GM12878 (cell line): Measurements from ENCODE around the gene DAB2IP. TPM values are rescaled to one million over a fixed set of nuclear protein-coding genes. Genes with fewer than 3 reads are reported as not detected.

Source experiments
- ATAC-seq: fragments of 200-7000 bp; cut with Tn5 transposase; 3 replicates; pipeline ENCODE4 v1.9.1; 2020; ENCODE audit warnings: mild to moderate bottlenecking, moderate library complexity
- BruUV-seq: library from RNA; stranded (reverse); fragments of 400-500 nt; replicated peaks from 2 replicates; lab custom pipeline; 2021; lab: Mats Ljungman, UMichigan
- CTCF ChIA-PET: fragments of 300-600 bp; sonication (Branson Sonifier 250); formaldehyde crosslinking; extraction: SDS; loops from one replicate; lab custom pipeline; 2021; ENCODE audit warnings: inconsistent platforms; lab: Yijun Ruan, JAX
- POLR2A ChIA-PET: fragments of 350-600 bp; formaldehyde crosslinking; extraction: SDS; loops from one replicate; lab custom pipeline; 2021; ENCODE audit warnings: inconsistent platforms; lab: Charles Lee
- RAD21 ChIA-PET: fragments of 300-600 bp; sonication (Branson Sonifier 250); formaldehyde crosslinking; loops from one replicate; lab custom pipeline; 2023; ENCODE audit warnings: antibody characterized with exemption; ENCODE audit not compliant: unreplicated experiment; lab: Charles Lee
- SMC1A ChIA-PET: fragments of 300-600 bp; sonication (Branson Sonifier 250); formaldehyde crosslinking; loops from one replicate; lab custom pipeline; 2023; ENCODE audit not compliant: unreplicated experiment, uncharacterized antibody; lab: Charles Lee
- DNase-seq: peaks from one replicate; pipeline ENCODE4 v3.0.0-alpha.2; 2011; ENCODE audit warnings: low read depth, low spot score
- FAIRE-seq: peaks from 3 replicates; lab custom pipeline; 2011; peaks lifted over from hg19 to GRCh38; lab: Jason Lieb, UNC
- H2AFZ ChIP-seq: 2 replicates; pipeline ENCODE4 v1.6.0; 2011; ENCODE audit warnings: low read depth, low read length, control low read depth; ENCODE audit not compliant: control insufficient read depth
- H3K27ac ChIP-seq: 2 replicates; pipeline ENCODE4 v1.5.1; 2011; ENCODE audit warnings: control low read depth; ENCODE audit not compliant: control insufficient read depth, insufficient read depth
- H3K27me3 ChIP-seq, 2 experiments: replicated peaks in 1 of 2; 2 replicates each; pipeline versions ENCODE4 v1.6.0 to v1.6.1; 2011; ENCODE audit warnings: low read length in 1 of 2; ENCODE audit not compliant: control insufficient read depth in 2 of 2, insufficient read depth in 2 of 2
- H3K36me3 ChIP-seq, 2 experiments: 2 replicates each; pipeline ENCODE4 v1.5.1; 2011; ENCODE audit warnings: low read length in 1 of 2; ENCODE audit not compliant: control insufficient read depth in 2 of 2, insufficient read depth in 2 of 2
- H3K4me1 ChIP-seq: 2 replicates; pipeline ENCODE4 v1.6.1; 2011; ENCODE audit warnings: mild to moderate bottlenecking, low read length, moderate library complexity, mixed read lengths; ENCODE audit not compliant: control insufficient read depth, insufficient read depth
- H3K4me2 ChIP-seq: 2 replicates; pipeline ENCODE4 v1.6.0; 2011; ENCODE audit warnings: control low read depth; ENCODE audit not compliant: control insufficient read depth, insufficient read depth
- H3K4me3 ChIP-seq: fragments of 200-600 bp; sonication (generic); 2 replicates; pipeline ENCODE4 v1.5.1; 2016
- H3K79me2 ChIP-seq: 2 replicates; pipeline ENCODE4 v1.6.0; 2011; ENCODE audit warnings: low read length; ENCODE audit not compliant: control insufficient read depth, insufficient read depth
- H3K9ac ChIP-seq: 2 replicates; pipeline ENCODE4 v1.8.0; 2011; ENCODE audit warnings: low read length, control low read depth, mixed read lengths; ENCODE audit not compliant: control insufficient read depth, insufficient read depth
- H3K9me3 ChIP-seq: replicated peaks from 3 replicates; pipeline ENCODE4 v1.5.1; 2011; ENCODE audit warnings: mild to moderate bottlenecking, low read length; ENCODE audit not compliant: control insufficient read depth, insufficient read depth
- H4K20me1 ChIP-seq: 2 replicates; pipeline ENCODE4 v1.6.0; 2011; ENCODE audit not compliant: control insufficient read depth, insufficient read depth
- EZH2 ChIP-seq: IDR thresholded peaks from 2 replicates; pipeline ENCODE4 v1.6.1; 2012; ENCODE audit warnings: low read depth, mild to moderate bottlenecking, control low read depth, inconsistent platforms, low read length, borderline replicate concordance; ENCODE audit not compliant: control insufficient read depth
- IKZF2 ChIP-seq, 2 experiments: fragments of 450-650 bp; IDR thresholded peaks; 2 replicates each; pipeline ENCODE4 v1.6.1; 2017; ENCODE audit warnings: mild to moderate bottlenecking in 2 of 2, moderate library complexity in 2 of 2
- JUNB ChIP-seq: IDR thresholded peaks from 2 replicates; pipeline ENCODE4 v1.6.1; 2016; ENCODE audit warnings: antibody characterized with exemption, mild to moderate bottlenecking
- NR2C1 ChIP-seq: fragments of 450-650 bp; IDR thresholded peaks from 2 replicates; pipeline ENCODE4 v1.6.1; 2017; ENCODE audit warnings: antibody characterized with exemption, mild to moderate bottlenecking, moderate library complexity
- NRF1 ChIP-seq: conservative IDR thresholded peaks from 2 replicates; pipeline ENCODE4 v1.6.1; 2011; ENCODE audit warnings: mild to moderate bottlenecking, low read depth, low read length, improper control_type of control experiment
- STAT1 ChIP-seq: fragments of 450-650 bp; conservative IDR thresholded peaks from 2 replicates; pipeline ENCODE4 v1.6.1; 2014; ENCODE audit warnings: antibody characterized with exemption, mild to moderate bottlenecking
- TBL1XR1 ChIP-seq: IDR thresholded peaks from 2 replicates; pipeline ENCODE4 v1.6.1; 2012; ENCODE audit warnings: low read depth, low read length, improper control_type of control experiment
- ZNF274 ChIP-seq: IDR thresholded peaks from one replicate; pipeline ENCODE4 v1.8.0; 2011; ENCODE audit not compliant: insufficient read length, insufficient read depth
- WGBS: methylation state at CpG from one replicate; pipeline ENCODE4 v1.1.6; 2016; ENCODE audit warnings: low lambda C conversion rate; ENCODE audit not compliant: insufficient replicate concordance, insufficient coverage; ENCODE audit errors: missing lambda C conversion rate; 5-methylcytosine and 5-hydroxymethylcytosine counted together
- in situ Hi-C: fragments of 300-500 bp; cut with MboI; formaldehyde crosslinking; loops from 9 replicates; pipeline ENCODE4 v1.14.3; 2018; ENCODE audit warnings: mixed read lengths
- intact Hi-C: fragments of 100-400 bp; cut with micrococcal nuclease; formaldehyde crosslinking; loops from one replicate; pipeline ENCODE4 v1.14.2; 2022; ENCODE audit not compliant: unreplicated experiment
- polyA plus RNA-seq, 11 experiments: library from polyadenylated mRNA; depleted of rRNA in 4 of 11; unstranded in 6 of 11; stranded (reverse) in 5 of 11; fragments of >200 nt; fragmentation: Nextera tagmentation in 4 of 11; fragmentation: Illumina TruSeq in 1 of 11; extraction: Ambion mirVana in 4 of 11; extraction: Trizol in 1 of 11; gene quantifications; 1 replicate in 1 of 11; 2 replicates in 10 of 11; pipeline versions ENCODE4 v1.2.1 to v1.2.3, GENCODE V29; 2011 to 2016; ENCODE audit warnings: inconsistent platforms in 2 of 11, missing spikeins in 2 of 11, low read depth in 1 of 11
- total RNA-seq, 4 experiments: library from RNA; depleted of rRNA in 3 of 4; stranded (reverse); fragments of >200 nt in 3 of 4; fragmentation: Illumina TruSeq in 1 of 4; extraction: Trizol in 1 of 4; gene quantifications; 2 replicates each; pipeline versions ENCODE4 v1.2.1 to v1.2.3, GENCODE V29; 2013 to 2021
- TF ChIP-seq, protein P1 (sequence below): IDR thresholded peaks from 2 replicates; pipeline ENCODE4 v1.6.1; 2012; ENCODE audit warnings: mild to moderate bottlenecking, low read depth, low read length
- TF ChIP-seq, protein P2 (sequence below): fragments of 450-650 bp; IDR thresholded peaks from 2 replicates; pipeline ENCODE4 v1.6.1; 2017; ENCODE audit warnings: mild to moderate bottlenecking, moderate library complexity

The DAB2IP gene
- total and polyA plus RNA-seq, 10 of the 15 experiments (the other 5 are each of a cell fraction or from before 2014, with no cell fraction given), result 0.03 to 0.38 (median 0.14) TPM; not detected in 6

DNA sequence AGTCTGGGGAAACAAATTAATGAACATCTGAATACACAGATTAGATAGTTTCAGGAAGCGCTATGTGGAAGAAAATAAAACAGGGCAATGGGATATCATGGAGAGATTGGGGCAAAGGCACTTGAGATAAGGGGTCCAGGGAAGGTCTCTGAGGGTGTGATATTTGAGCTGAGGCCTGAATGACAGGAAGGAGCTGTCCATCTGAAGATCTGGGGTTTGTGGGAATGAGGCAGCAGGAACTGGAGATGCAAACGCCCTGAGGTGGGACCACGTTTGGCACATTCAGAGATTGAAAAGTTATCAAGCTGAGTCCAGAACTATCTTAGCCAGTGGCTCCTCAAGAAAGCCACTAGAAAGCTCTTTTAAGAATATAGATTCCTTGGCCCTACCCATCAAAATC is 8.7 kb upstream of the DAB2IP start:
- BruUV-seq, result no TSS peak
- WGBS, result 38% methylated on average over 3 of the region's 3 CpGs

More for the DNA sequence above, 8.7 kb upstream of the DAB2IP start:
- no peaks in the 10 kb centered on the region for H3K79me2 ChIP-seq
- no peak overlapping the region for H2AFZ ChIP-seq
- FAIRE-seq (no peak), DNase-seq (no peak), ATAC-seq (no peak)
- no peaks in the 10 kb centered on the region for H3K36me3 ChIP-seq
- in situ Hi-C loops, result no loop called here
- ChIA-PET SMC1A (no interaction called here), CTCF (interaction anchor here (1.2 kb wide), 1 partner anchor 41 kb away, joined by 3 read pairs; no protein-coding TSS in a partner anchor), POLR2A (no interaction called here), RAD21 (no interaction called here)
- intact Hi-C loops, result no loop called here
- H3K9me3 ChIP-seq, result no peaks in the 10 kb centered on the region
- no peaks in the 10 kb centered on the region for H3K4me1 ChIP-seq
- H3K9ac ChIP-seq, result no peak overlapping the region
- no peak overlapping the region for H3K4me2 ChIP-seq
- H3K4me3 ChIP-seq, result no peak overlapping the region
- no peaks in the 10 kb centered on the region for H4K20me1 ChIP-seq
- TF ChIP-seq NR2C1 (no peak), JUNB (no peak), TBL1XR1 (no peak), STAT1 (no peak), ZNF274 (no peak), IKZF2 (IDR thresholded peaks at IDR 0.05) (no peak), EZH2 (no peak), NRF1 (no peak)
- TF ChIP-seq, protein P1, sequence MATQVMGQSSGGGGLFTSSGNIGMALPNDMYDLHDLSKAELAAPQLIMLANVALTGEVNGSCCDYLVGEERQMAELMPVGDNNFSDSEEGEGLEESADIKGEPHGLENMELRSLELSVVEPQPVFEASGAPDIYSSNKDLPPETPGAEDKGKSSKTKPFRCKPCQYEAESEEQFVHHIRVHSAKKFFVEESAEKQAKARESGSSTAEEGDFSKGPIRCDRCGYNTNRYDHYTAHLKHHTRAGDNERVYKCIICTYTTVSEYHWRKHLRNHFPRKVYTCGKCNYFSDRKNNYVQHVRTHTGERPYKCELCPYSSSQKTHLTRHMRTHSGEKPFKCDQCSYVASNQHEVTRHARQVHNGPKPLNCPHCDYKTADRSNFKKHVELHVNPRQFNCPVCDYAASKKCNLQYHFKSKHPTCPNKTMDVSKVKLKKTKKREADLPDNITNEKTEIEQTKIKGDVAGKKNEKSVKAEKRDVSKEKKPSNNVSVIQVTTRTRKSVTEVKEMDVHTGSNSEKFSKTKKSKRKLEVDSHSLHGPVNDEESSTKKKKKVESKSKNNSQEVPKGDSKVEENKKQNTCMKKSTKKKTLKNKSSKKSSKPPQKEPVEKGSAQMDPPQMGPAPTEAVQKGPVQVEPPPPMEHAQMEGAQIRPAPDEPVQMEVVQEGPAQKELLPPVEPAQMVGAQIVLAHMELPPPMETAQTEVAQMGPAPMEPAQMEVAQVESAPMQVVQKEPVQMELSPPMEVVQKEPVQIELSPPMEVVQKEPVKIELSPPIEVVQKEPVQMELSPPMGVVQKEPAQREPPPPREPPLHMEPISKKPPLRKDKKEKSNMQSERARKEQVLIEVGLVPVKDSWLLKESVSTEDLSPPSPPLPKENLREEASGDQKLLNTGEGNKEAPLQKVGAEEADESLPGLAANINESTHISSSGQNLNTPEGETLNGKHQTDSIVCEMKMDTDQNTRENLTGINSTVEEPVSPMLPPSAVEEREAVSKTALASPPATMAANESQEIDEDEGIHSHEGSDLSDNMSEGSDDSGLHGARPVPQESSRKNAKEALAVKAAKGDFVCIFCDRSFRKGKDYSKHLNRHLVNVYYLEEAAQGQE, result no peak
- TF ChIP-seq, protein P2, sequence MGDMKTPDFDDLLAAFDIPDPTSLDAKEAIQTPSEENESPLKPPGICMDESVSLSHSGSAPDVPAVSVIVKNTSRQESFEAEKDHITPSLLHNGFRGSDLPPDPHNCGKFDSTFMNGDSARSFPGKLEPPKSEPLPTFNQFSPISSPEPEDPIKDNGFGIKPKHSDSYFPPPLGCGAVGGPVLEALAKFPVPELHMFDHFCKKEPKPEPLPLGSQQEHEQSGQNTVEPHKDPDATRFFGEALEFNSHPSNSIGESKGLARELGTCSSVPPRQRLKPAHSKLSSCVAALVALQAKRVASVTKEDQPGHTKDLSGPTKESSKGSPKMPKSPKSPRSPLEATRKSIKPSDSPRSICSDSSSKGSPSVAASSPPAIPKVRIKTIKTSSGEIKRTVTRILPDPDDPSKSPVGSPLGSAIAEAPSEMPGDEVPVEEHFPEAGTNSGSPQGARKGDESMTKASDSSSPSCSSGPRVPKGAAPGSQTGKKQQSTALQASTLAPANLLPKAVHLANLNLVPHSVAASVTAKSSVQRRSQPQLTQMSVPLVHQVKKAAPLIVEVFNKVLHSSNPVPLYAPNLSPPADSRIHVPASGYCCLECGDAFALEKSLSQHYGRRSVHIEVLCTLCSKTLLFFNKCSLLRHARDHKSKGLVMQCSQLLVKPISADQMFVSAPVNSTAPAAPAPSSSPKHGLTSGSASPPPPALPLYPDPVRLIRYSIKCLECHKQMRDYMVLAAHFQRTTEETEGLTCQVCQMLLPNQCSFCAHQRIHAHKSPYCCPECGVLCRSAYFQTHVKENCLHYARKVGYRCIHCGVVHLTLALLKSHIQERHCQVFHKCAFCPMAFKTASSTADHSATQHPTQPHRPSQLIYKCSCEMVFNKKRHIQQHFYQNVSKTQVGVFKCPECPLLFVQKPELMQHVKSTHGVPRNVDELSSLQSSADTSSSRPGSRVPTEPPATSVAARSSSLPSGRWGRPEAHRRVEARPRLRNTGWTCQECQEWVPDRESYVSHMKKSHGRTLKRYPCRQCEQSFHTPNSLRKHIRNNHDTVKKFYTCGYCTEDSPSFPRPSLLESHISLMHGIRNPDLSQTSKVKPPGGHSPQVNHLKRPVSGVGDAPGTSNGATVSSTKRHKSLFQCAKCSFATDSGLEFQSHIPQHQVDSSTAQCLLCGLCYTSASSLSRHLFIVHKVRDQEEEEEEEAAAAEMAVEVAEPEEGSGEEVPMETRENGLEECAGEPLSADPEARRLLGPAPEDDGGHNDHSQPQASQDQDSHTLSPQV, result no peak
- no peak overlapping the region for H3K27ac ChIP-seq
- no peaks in the 10 kb centered on the region; a peak in 1 of 4 replicates for H3K27me3 ChIP-seq
